ENCODE measurements around the gene RBBP6. TPM values are rescaled to one million over a fixed set of nuclear protein-coding genes. Genes with fewer than 3 reads are reported as not detected.

RBBP6 gene
- total and polyA plus RNA-seq, 2 experiments from 2014 or later, result 40.2 to 88.9 TPM

DNA sequence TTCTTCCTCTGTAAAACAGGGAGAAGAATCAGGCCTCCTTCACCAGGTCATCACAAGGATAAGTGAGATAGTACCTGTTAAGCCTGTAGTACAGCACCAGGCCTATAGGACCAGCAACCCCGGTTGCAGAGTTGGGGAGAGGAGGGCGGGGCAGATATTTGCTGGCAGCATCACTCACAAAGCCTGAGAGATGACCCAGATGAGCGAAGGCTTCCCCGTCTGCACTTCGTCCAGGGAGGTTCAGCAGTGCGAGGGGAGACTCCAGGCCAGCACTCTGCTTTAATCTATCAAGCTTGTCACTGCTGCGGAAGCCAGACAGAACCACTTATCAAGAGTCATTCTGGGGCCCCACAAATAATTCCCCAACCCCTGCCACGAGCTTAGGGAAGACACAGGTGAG lies 15.8 kb upstream of the RBBP6 start:
- H3K36me3 Mint-ChIP-seq (ENCODE audit: low read depth), result no peaks in the 10 kb centered on the region
- ATAC-seq, result peak; percentile 97
- H3K27me3 Mint-ChIP-seq (ENCODE audit: insufficient read depth, low read depth, poor library complexity), result peaks cover 8% of the 10 kb centered on the region
- H3K4me1 Mint-ChIP-seq, result no peaks in the 10 kb centered on the region
- H3K4me2 ChIP-seq, result no peak overlapping the region
- H3F3A ChIP-seq (replicated peaks; ENCODE audit: low read depth), result no peaks in the 10 kb centered on the region
- H3K9me2 ChIP-seq (ENCODE audit: insufficient read depth), result no peaks in the 10 kb centered on the region
- H3K4me1 ChIP-seq (ENCODE audit: insufficient read depth), result no peaks in the 10 kb centered on the region
- no peaks in the 10 kb centered on the region for H3K36me3 ChIP-seq (ENCODE audit: insufficient read depth)
- no peak overlapping the region for H3K4me3 ChIP-seq
- H4K20me1 ChIP-seq (replicated peaks; ENCODE audit: insufficient read depth), result no peaks in the 10 kb centered on the region
- peak overlapping the region; percentile 66 for H2AFZ ChIP-seq
- H3K79me2 ChIP-seq (replicated peaks; ENCODE audit: insufficient read depth), result no peaks in the 10 kb centered on the region
- H3K27ac ChIP-seq (ENCODE audit: low read depth), result no peak overlapping the region
- no peak overlapping the region for H3K27ac Mint-ChIP-seq
- H3K9me3 Mint-ChIP-seq, result no peaks in the 10 kb centered on the region
- no peak overlapping the region for H3K4me3 Mint-ChIP-seq
- no peaks in the 10 kb centered on the region for H3K27me3 ChIP-seq (ENCODE audit: insufficient read depth)
- TF ChIP-seq EZH2 (IDR thresholded peaks at IDR 0.05; ENCODE audit: low read depth, unreplicated experiment) (no peak), NANOG (IDR thresholded peaks at IDR 0.05; ENCODE audit: borderline replicate concordance) (no peak), CREB1 (CRISPR knock-in tag; IDR thresholded peaks at IDR 0.05; ENCODE audit: low read depth) (no peak), POLR2AphosphoS5 (IDR thresholded peaks at IDR 0.05; ENCODE audit: low read depth) (no peak), JUNB (IDR thresholded peaks at IDR 0.05; ENCODE audit: unreplicated experiment) (no peak)
- DNase-seq (ENCODE audit: low spot score), result peak; percentile 62

- H3K4me2 ChIP-seq, result no peak overlapping the region
- H3K4me3 ChIP-seq, result no peak overlapping the region
- no peaks in the 10 kb centered on the region for H3K36me3 ChIP-seq (ENCODE audit: insufficient read depth)
- Mint-ChIP-seq H3K4me1 (no peaks in the 10 kb centered on the region), H3K4me3 (no peak overlapping the region), H3K27ac (no peak overlapping the region), H3K9me3 (no peaks in the 10 kb centered on the region), H3K36me3 (ENCODE audit: low read depth) (no peaks in the 10 kb centered on the region), H3K27me3 (ENCODE audit: insufficient read depth, low read depth, poor library complexity) (peaks cover 9% of the 10 kb centered on the region)
- no peaks in the 10 kb centered on the region for H3F3A ChIP-seq (replicated peaks; ENCODE audit: low read depth)
- no peaks in the 10 kb centered on the region for H3K9me2 ChIP-seq (ENCODE audit: insufficient read depth)
- H3K79me2 ChIP-seq (replicated peaks; ENCODE audit: insufficient read depth), result no peaks in the 10 kb centered on the region
- H3K27ac ChIP-seq (ENCODE audit: low read depth), result no peak overlapping the region
- TF ChIP-seq EZH2phosphoT487 (IDR thresholded peaks at IDR 0.05; ENCODE audit: unreplicated experiment) (no peak), JUNB (IDR thresholded peaks at IDR 0.05; ENCODE audit: unreplicated experiment) (no peak), CREB1 (CRISPR knock-in tag; IDR thresholded peaks at IDR 0.05; ENCODE audit: low read depth) (no peak), STAT1 (IDR thresholded peaks at IDR 0.05; ENCODE audit: unreplicated experiment) (no peak), EZH2 (IDR thresholded peaks at IDR 0.05; ENCODE audit: low read depth, unreplicated experiment) (no peak), ZNF331 (CRISPR knock-in tag; IDR thresholded peaks at IDR 0.05; ENCODE audit: low read depth) (no peak)
- TF ChIP-seq, protein P1, sequence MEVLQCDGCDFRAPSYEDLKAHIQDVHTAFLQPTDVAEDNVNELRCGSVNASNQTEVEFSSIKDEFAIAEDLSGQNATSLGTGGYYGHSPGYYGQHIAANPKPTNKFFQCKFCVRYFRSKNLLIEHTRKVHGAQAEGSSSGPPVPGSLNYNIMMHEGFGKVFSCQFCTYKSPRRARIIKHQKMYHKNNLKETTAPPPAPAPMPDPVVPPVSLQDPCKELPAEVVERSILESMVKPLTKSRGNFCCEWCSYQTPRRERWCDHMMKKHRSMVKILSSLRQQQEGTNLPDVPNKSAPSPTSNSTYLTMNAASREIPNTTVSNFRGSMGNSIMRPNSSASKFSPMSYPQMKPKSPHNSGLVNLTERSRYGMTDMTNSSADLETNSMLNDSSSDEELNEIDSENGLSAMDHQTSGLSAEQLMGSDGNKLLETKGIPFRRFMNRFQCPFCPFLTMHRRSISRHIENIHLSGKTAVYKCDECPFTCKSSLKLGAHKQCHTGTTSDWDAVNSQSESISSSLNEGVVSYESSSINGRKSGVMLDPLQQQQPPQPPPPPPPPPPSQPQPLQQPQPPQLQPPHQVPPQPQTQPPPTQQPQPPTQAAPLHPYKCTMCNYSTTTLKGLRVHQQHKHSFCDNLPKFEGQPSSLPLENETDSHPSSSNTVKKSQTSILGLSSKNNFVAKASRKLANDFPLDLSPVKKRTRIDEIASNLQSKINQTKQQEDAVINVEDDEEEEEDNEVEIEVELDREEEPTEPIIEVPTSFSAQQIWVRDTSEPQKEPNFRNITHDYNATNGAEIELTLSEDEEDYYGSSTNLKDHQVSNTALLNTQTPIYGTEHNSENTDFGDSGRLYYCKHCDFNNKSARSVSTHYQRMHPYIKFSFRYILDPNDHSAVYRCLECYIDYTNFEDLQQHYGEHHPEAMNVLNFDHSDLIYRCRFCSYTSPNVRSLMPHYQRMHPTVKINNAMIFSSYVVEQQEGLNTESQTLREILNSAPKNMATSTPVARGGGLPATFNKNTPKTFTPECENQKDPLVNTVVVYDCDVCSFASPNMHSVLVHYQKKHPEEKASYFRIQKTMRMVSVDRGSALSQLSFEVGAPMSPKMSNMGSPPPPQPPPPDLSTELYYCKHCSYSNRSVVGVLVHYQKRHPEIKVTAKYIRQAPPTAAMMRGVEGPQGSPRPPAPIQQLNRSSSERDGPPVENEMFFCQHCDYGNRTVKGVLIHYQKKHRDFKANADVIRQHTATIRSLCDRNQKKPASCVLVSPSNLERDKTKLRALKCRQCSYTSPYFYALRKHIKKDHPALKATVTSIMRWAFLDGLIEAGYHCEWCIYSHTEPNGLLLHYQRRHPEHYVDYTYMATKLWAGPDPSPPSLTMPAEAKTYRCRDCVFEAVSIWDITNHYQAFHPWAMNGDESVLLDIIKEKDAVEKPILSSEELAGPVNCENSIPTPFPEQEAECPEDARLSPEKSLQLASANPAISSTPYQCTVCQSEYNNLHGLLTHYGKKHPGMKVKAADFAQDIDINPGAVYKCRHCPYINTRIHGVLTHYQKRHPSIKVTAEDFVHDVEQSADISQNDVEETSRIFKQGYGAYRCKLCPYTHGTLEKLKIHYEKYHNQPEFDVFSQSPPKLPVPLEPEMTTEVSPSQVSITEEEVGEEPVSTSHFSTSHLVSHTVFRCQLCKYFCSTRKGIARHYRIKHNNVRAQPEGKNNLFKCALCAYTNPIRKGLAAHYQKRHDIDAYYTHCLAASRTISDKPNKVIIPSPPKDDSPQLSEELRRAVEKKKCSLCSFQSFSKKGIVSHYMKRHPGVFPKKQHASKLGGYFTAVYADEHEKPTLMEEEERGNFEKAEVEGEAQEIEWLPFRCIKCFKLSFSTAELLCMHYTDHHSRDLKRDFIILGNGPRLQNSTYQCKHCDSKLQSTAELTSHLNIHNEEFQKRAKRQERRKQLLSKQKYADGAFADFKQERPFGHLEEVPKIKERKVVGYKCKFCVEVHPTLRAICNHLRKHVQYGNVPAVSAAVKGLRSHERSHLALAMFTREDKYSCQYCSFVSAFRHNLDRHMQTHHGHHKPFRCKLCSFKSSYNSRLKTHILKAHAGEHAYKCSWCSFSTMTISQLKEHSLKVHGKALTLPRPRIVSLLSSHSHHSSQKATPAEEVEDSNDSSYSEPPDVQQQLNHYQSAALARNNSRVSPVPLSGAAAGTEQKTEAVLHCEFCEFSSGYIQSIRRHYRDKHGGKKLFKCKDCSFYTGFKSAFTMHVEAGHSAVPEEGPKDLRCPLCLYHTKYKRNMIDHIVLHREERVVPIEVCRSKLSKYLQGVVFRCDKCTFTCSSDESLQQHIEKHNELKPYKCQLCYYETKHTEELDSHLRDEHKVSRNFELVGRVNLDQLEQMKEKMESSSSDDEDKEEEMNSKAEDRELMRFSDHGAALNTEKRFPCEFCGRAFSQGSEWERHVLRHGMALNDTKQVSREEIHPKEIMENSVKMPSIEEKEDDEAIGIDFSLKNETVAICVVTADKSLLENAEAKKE (CRISPR knock-in tag; IDR thresholded peaks at IDR 0.05), result no peak
- TF ChIP-seq, protein P2, sequence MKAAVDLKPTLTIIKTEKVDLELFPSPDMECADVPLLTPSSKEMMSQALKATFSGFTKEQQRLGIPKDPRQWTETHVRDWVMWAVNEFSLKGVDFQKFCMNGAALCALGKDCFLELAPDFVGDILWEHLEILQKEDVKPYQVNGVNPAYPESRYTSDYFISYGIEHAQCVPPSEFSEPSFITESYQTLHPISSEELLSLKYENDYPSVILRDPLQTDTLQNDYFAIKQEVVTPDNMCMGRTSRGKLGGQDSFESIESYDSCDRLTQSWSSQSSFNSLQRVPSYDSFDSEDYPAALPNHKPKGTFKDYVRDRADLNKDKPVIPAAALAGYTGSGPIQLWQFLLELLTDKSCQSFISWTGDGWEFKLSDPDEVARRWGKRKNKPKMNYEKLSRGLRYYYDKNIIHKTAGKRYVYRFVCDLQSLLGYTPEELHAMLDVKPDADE (IDR thresholded peaks at IDR 0.05), result no peak
- TF ChIP-seq, protein P3, sequence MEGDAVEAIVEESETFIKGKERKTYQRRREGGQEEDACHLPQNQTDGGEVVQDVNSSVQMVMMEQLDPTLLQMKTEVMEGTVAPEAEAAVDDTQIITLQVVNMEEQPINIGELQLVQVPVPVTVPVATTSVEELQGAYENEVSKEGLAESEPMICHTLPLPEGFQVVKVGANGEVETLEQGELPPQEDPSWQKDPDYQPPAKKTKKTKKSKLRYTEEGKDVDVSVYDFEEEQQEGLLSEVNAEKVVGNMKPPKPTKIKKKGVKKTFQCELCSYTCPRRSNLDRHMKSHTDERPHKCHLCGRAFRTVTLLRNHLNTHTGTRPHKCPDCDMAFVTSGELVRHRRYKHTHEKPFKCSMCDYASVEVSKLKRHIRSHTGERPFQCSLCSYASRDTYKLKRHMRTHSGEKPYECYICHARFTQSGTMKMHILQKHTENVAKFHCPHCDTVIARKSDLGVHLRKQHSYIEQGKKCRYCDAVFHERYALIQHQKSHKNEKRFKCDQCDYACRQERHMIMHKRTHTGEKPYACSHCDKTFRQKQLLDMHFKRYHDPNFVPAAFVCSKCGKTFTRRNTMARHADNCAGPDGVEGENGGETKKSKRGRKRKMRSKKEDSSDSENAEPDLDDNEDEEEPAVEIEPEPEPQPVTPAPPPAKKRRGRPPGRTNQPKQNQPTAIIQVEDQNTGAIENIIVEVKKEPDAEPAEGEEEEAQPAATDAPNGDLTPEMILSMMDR (conservative IDR thresholded peaks at IDR 0.05; ENCODE audit: low read depth in 2 of 2), result no peak
- ATAC-seq (no peak), DNase-seq (ENCODE audit: low spot score) (no peak)
- H2AFZ ChIP-seq, result no peak overlapping the region
- no peaks in the 10 kb centered on the region for H4K20me1 ChIP-seq (replicated peaks; ENCODE audit: insufficient read depth)
- no peaks in the 10 kb centered on the region for H3K4me1 ChIP-seq (ENCODE audit: insufficient read depth)
- H3K27me3 ChIP-seq (ENCODE audit: insufficient read depth), result no peaks in the 10 kb centered on the region
Observed at GRCh38 chr16:24524855-24525677, 14.3 kb upstream of the RBBP6 start.

Measured in GM23338 (cell line).